Measurements from ENCODE around the gene KRTAP10-3.

DNA sequence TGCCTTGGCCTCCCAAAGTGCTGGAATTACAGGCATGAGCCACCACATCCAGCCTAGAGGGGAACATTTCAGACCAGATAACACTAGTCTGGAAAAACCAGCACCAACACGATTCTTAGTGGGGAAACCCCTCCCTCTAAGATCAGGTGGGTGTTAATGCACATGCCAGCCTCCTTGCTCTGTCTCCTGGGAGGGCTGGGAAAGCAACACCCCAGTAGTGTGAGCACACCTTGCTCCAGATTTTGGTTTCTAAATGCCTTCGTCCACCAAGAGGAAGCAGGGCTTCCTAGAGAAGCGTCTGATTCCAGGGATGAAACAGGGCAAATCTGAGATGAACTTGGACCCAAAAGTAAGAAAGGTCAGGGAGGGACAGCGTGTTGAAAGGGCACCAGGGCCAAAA, 12.7 kb upstream of the KRTAP10-3 start:
- TF ChIP-seq, protein P1, sequence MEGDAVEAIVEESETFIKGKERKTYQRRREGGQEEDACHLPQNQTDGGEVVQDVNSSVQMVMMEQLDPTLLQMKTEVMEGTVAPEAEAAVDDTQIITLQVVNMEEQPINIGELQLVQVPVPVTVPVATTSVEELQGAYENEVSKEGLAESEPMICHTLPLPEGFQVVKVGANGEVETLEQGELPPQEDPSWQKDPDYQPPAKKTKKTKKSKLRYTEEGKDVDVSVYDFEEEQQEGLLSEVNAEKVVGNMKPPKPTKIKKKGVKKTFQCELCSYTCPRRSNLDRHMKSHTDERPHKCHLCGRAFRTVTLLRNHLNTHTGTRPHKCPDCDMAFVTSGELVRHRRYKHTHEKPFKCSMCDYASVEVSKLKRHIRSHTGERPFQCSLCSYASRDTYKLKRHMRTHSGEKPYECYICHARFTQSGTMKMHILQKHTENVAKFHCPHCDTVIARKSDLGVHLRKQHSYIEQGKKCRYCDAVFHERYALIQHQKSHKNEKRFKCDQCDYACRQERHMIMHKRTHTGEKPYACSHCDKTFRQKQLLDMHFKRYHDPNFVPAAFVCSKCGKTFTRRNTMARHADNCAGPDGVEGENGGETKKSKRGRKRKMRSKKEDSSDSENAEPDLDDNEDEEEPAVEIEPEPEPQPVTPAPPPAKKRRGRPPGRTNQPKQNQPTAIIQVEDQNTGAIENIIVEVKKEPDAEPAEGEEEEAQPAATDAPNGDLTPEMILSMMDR (IDR thresholded peaks at IDR 0.05), result no peak
- TF ChIP-seq POLR2A (IDR thresholded peaks at IDR 0.05), result no peak

Measured in right lobe of liver (tissue), 4 donors.